ENCODE measurements around the gene GRPEL1. TPM values are rescaled to one million over a fixed set of nuclear protein-coding genes. Genes with fewer than 3 reads are reported as not detected.

GRPEL1 gene
- polyA plus RNA-seq, 1 experiment: 21.1 TPM

DNA sequence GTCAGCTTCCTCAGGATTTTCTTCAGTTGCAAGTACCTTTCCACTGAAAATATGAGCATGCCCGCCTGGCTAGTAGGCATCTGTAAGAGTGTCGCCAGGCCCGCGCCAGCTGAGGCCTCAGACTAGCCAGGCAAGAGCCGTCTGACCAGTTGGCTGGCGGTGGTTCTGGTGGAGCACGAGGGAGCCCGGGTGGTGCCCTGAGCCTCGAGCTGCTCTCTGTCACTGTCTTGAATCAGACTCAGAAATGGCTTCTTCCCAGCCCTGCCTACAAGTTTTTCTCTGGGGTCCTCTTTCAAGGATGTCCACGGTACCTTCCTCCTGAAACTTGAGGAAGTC, 11.9 kb downstream of the GRPEL1 start:
- TF ChIP-seq, protein P1, sequence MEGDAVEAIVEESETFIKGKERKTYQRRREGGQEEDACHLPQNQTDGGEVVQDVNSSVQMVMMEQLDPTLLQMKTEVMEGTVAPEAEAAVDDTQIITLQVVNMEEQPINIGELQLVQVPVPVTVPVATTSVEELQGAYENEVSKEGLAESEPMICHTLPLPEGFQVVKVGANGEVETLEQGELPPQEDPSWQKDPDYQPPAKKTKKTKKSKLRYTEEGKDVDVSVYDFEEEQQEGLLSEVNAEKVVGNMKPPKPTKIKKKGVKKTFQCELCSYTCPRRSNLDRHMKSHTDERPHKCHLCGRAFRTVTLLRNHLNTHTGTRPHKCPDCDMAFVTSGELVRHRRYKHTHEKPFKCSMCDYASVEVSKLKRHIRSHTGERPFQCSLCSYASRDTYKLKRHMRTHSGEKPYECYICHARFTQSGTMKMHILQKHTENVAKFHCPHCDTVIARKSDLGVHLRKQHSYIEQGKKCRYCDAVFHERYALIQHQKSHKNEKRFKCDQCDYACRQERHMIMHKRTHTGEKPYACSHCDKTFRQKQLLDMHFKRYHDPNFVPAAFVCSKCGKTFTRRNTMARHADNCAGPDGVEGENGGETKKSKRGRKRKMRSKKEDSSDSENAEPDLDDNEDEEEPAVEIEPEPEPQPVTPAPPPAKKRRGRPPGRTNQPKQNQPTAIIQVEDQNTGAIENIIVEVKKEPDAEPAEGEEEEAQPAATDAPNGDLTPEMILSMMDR (IDR thresholded peaks at IDR 0.05; ENCODE audit: insufficient read depth, low read depth, low read length): no peak
- ChIA-PET POLR2A (no interaction called here), CTCF (interaction anchor here (1.6 to 2.5 kb wide), 3 partner anchors 9 to 15 kb away, joined by 3 to 14 read pairs (median 8); partner anchors contain the start of gene TADA2B)
- H3K27me3 ChIP-seq (ENCODE audit: control insufficient read depth, insufficient read depth, low read length): no peaks in the 10 kb centered on the region
- no peak overlapping the region for H3K4me3 ChIP-seq (ENCODE audit: low read depth, low read length)
- no peak for DNase-seq (ENCODE audit: low read depth)
- peaks cover 22% of the 10 kb centered on the region for H3K36me3 ChIP-seq (ENCODE audit: control insufficient read depth, insufficient read depth, low read length)

DNA sequence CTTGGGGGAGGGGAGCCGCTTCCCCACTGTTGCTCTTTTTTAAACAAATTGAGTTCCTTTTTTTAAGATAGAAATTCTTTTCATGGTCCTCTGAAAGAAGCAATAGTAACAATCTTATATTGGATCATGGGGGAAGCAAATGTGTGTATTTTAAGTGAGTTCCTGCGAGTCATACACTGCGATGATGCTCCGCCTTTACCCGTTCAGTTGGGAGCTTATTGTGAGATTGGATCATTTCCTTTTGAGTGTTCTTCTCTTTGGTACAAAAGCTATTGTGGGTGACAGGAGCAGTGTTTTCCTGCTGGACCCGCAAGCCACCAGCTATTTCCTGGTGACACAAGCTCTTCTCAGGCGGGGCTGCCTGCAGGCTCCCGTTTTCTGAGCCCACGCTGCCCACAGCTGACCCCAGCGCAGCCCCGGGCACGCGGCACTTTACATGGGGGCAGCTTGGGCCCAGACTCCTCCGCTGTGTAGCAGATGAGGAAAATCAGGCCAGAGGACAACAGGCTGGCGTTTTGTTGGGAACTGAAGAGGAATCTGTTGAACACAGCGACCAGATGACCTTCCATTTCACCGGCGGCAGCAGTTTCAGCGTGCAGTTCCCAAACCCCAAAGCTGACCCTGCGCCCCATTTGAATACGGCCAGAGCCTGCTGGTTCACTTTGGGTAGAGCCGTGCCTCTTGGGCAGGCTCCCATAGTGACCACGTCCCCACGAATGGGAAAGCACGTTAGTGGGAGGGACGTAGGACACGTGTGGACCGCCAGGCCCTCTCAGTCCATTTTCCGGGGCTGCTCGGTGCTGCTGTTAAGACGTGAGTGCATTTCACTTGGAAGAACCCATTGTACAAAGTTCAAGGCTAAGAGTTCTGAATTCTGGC, 12.5 kb downstream of the GRPEL1 start:
- ChIA-PET POLR2A (interaction anchor here (0.6 kb wide), 1 partner anchor 11 kb away, joined by 3 read pairs; no protein-coding TSS in a partner anchor), CTCF (interaction anchor here (1.5 to 2.5 kb wide), 4 partner anchors 10 to 16 kb away, joined by 3 to 14 read pairs (median 4); partner anchors contain the start of gene TADA2B)
- H3K27me3 ChIP-seq (ENCODE audit: control insufficient read depth, insufficient read depth, low read length): no peaks in the 10 kb centered on the region
- TF ChIP-seq, protein P1 (IDR thresholded peaks at IDR 0.05; ENCODE audit: insufficient read depth, low read depth, low read length): no peak
- peaks cover 20% of the 10 kb centered on the region for H3K36me3 ChIP-seq (ENCODE audit: control insufficient read depth, insufficient read depth, low read length)
- no peak overlapping the region for H3K4me3 ChIP-seq (ENCODE audit: low read depth, low read length)
- DNase-seq (ENCODE audit: low read depth): no peak

DNA sequence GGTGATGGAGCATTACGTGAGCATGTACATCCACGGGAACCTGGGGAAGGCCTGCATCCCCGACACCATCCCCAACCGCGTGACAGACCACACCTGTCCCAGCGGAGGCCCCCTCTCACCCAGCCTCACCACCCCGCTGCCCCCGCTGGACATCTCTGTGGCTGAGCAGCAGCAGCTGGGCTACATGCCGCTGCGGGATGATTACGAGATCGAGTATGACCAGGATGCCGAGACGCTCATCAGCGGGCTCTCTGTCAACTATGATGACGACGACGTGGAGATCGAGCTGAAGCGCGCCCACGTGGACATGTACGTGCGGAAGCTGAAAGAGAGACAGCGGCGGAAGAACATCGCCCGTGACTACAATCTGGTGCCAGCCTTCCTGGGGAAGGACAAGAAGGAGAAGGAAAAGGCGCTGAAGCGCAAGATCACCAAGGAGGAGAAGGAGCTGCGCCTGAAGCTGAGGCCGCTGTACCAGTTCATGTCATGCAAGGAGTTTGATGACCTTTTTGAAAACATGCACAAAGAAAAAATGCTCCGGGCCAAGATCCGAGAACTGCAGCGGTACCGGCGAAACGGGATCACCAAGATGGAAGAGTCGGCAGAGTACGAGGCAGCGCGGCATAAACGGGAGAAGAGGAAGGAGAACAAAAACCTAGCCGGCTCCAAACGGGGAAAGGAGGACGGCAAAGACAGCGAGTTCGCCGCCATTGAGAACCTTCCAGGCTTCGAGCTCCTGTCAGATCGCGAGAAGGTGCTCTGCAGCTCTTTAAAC, 13.6 kb downstream of the GRPEL1 start:
- H3K4me3 ChIP-seq (ENCODE audit: low read depth, low read length): no peak overlapping the region
- H3K27me3 ChIP-seq (ENCODE audit: control insufficient read depth, insufficient read depth, low read length): no peaks in the 10 kb centered on the region
- peaks cover 22% of the 10 kb centered on the region for H3K36me3 ChIP-seq (ENCODE audit: control insufficient read depth, insufficient read depth, low read length)
- DNase-seq (ENCODE audit: low read depth): no peak
- TF ChIP-seq, protein P1 (IDR thresholded peaks at IDR 0.05; ENCODE audit: insufficient read depth, low read depth, low read length): no peak
- ChIA-PET CTCF (interaction anchor here (1.5 to 2.5 kb wide), 4 partner anchors 11 to 17 kb away, joined by 3 to 14 read pairs (median 4); partner anchors contain the start of gene TADA2B), POLR2A (interaction anchor here (0.6 kb wide), 1 partner anchor 10 kb away, joined by 3 read pairs; no protein-coding TSS in a partner anchor)

DNA sequence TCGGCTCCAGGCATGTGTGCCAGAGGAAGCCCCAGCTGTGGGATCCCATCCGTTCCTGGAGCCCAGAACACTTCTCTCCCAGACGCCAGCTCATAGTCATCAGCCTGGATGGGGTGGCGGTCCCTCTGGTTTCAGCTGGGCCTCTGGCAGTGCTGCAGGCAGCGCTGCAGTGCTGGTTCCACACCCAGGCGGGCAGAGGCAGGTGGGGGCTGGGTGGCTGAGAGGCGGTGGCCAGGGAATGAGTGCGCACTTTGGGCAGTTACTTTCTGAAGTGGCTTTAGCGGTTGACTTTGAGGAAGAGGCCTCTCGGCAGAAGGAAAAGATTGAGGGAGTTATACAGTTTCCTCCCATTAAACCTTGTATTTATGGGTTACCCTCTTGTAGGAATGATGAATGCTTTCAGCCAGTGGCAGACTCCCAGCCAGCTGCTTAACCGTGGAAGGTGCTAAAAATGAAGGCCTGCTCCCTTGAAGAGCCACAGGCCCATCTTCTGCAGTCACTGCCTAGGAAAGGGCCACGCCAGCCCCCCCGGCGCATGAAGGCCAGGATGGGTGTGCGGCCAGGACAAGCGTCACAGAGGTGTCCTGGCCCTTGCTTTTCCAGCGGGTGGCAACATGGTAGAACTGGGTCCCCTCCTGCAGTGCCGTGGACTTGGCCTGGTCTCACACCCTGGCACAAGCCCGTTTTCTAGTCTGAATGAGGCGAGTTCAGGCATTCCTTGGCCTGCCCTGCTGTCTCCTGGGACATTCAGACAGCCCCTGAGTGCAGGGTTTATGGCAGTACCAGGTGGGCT, 14.7 kb downstream of the GRPEL1 start:
- CTCF ChIA-PET: no interaction called here
- no peak overlapping the region for H3K4me3 ChIP-seq (ENCODE audit: low read depth, low read length)

More for the DNA sequence above, 14.7 kb downstream of the GRPEL1 start:
- POLR2A ChIA-PET: no interaction called here
- Histone ChIP-seq H3K36me3 (ENCODE audit: control insufficient read depth, insufficient read depth, low read length) (peaks cover 22% of the 10 kb centered on the region), H3K27me3 (ENCODE audit: control insufficient read depth, insufficient read depth, low read length) (no peaks in the 10 kb centered on the region)
- DNase-seq (ENCODE audit: low read depth): no peak
- TF ChIP-seq, protein P1 (IDR thresholded peaks at IDR 0.05; ENCODE audit: insufficient read depth, low read depth, low read length): no peak

All from BJ (cell line).